Stimulated activated naive CD8-positive, alpha-beta T cell treated with anti-CD3 and anti-CD28 coated beads, Interleukin-15, amount 100 ng/mL, for 72 hours (primary cell): Measurements from ENCODE around the gene PPA1.
A peak's percentile ranks its signal among the peaks of the same experiment; 100 is the strongest.
"Not testable (repeated sequence)": the region's sequence is repeated elsewhere in the genome, so short reads cannot be mapped to it uniquely, and the experiment has no call there.

Source experiments
- ATAC-seq: fragments of 150-1000 bp; cut with Tn5 transposase; 2 replicates; pipeline ENCODE4 v1.10.0; 2021; ENCODE audit warnings: mild to moderate bottlenecking, moderate library complexity
- DNase-seq, 2 donors: peaks; one replicate each; pipeline ENCODE4 v3.0.0; 2021 to 2022
- H3K27ac Mint-ChIP-seq, 2 donors: one replicate each; pipeline ENCODE4 v1.8.0; 2022; ENCODE audit warnings: mild to moderate bottlenecking in 2 of 2, mixed read lengths in 2 of 2, moderate library complexity in 2 of 2
- H3K27me3 Mint-ChIP-seq: one replicate; pipeline ENCODE4 v1.8.0; 2022; ENCODE audit warnings: mixed read lengths
- H3K4me1 Mint-ChIP-seq: one replicate; pipeline ENCODE4 v1.8.0; 2022; ENCODE audit warnings: mild to moderate bottlenecking, mixed read lengths
- H3K4me3 Mint-ChIP-seq, 2 donors: one replicate each; pipeline ENCODE4 v1.8.0; 2022; ENCODE audit warnings: mild to moderate bottlenecking in 2 of 2, mixed read lengths in 2 of 2, moderate library complexity in 1 of 2
- H3K9me3 Mint-ChIP-seq, 2 donors: one replicate each; pipeline ENCODE4 v1.8.0; 2022; ENCODE audit warnings: mixed read lengths in 2 of 2

The PPA1 gene

DNA sequence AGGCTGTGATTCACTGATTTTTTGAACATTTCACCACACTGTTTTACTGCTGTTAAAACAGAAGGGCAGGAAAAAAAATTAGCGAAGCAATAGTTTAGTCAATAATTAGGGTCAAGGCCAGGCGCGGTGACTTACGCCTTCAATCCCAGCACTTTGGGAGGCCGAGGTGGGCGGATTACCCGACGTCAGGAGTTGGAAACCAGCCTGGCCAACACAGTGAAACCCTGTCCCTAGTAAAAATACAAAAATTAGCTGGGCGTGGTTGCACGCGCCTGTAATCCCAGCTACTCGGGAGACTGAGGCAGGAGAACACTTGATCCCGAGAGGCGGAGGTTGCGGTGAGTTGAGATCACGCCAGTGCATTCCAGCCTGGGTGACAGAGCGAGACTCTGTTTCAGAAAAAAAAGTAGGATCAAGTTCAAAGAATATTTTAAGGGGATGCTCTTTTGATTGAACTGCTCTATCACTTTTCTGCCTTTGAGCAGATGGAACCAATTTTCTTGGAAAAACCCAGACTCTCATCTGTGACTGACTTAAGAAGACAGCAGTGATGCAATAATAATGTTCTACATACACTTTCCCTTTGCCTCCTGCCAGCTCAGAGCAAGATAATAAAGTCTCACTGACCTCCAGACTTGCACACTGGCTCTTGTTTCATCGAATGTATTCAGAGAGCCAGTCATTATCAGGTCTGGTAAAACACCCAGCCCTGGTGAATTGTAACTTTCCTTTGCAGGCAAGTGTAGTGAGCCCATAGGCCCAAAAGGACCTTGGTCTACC is 1.6 kb upstream of the PPA1 start:
- Mint-ChIP-seq H3K4me3 (peak overlapping the region in 1 of 2 donors; percentile 7), H3K27ac (no peak overlapping the region)

GRCh38 chr10:70233939-70234300 is 691 bp upstream of the PPA1 start:
- no peak for DNase-seq
- Mint-ChIP-seq H3K4me3 (peak overlapping the region; percentile 80 to 87), H3K27me3 (no peaks in the 10 kb centered on the region), H3K27ac (peak overlapping the region; percentile 95 to 98), H3K9me3 (no peaks in the 10 kb centered on the region), H3K4me1 (peaks cover 34% of the 10 kb centered on the region)
- ATAC-seq = no peak

More for the DNA sequence above, 1.6 kb upstream of the PPA1 start:
- no peaks in the 10 kb centered on the region for H3K9me3 Mint-ChIP-seq
- no peak for DNase-seq
- no peak for ATAC-seq
- no peaks in the 10 kb centered on the region for H3K27me3 Mint-ChIP-seq
- H3K4me1 Mint-ChIP-seq = peaks cover 28% of the 10 kb centered on the region

DNA sequence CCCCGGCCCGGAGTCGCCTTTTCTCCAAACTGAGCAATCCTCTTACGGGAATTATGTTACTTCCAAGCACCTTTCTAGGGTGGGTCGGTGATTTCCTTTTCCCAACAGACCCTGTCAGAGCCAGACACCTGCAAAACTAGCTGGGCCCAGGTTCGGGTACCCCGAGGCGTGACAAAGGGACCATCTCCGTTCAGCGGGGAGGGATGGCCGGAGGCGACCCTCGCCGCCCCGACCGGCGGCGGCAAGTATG is 445 bp downstream of the PPA1 start:
- Mint-ChIP-seq H3K4me3 (peak overlapping the region; percentile 80 to 87), H3K9me3 (no peaks in the 10 kb centered on the region), H3K4me1 (peaks cover 38% of the 10 kb centered on the region), H3K27me3 (no peaks in the 10 kb centered on the region), H3K27ac (peak overlapping the region; percentile 38 to 99)
- no peak for DNase-seq
- ATAC-seq = no peak

GRCh38 chr10:70232155-70232858 is 922 bp downstream of the PPA1 start:
- Mint-ChIP-seq H3K27ac (peak overlapping the region; percentile 38 to 99), H3K27me3 (no peaks in the 10 kb centered on the region), H3K4me3 (peak overlapping the region; percentile 80 to 87), H3K4me1 (peaks cover 39% of the 10 kb centered on the region), H3K9me3 (no peaks in the 10 kb centered on the region)
- peak; percentile 36 to 49 for DNase-seq
- peak; percentile 39 for ATAC-seq

DNA sequence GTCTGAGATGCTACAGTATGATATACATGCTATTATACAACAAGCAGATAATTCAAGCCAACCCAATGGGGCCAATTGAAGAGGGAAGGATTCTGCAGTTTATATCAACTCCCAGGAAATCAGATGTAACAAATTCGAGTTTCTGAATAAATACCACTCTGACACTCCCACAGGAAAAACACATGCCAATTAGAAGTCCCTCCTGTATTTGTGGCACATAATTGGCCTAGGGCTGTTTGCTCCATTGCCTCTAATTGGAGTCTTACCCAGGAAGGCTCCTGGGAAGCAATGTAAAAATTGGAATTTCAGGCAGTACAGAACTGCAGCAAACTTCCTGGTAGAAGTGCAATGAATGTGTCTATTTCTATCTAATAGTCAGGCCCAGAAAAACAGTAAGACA is 4.7 kb downstream of the PPA1 start:
- Mint-ChIP-seq H3K4me1 (peaks cover 50% of the 10 kb centered on the region), H3K27ac (peak overlapping the region in 1 of 2 donors; percentile 13)

GRCh38 chr10:70227548-70228320 is 5.5 kb downstream of the PPA1 start:
- no peak for ATAC-seq
- DNase-seq = no peak
- no peak overlapping the region for H3K4me3 Mint-ChIP-seq
- H3K27me3 Mint-ChIP-seq = no peaks in the 10 kb centered on the region
- no peak overlapping the region for H3K27ac Mint-ChIP-seq
- no peaks in the 10 kb centered on the region for H3K9me3 Mint-ChIP-seq
- H3K4me1 Mint-ChIP-seq = peaks cover 55% of the 10 kb centered on the region

More for the DNA sequence above, 4.7 kb downstream of the PPA1 start:
- Mint-ChIP-seq H3K27me3 (no peaks in the 10 kb centered on the region), H3K9me3 (no peaks in the 10 kb centered on the region), H3K4me3 (no peak overlapping the region)
- DNase-seq (no peak), ATAC-seq (no peak)

DNA sequence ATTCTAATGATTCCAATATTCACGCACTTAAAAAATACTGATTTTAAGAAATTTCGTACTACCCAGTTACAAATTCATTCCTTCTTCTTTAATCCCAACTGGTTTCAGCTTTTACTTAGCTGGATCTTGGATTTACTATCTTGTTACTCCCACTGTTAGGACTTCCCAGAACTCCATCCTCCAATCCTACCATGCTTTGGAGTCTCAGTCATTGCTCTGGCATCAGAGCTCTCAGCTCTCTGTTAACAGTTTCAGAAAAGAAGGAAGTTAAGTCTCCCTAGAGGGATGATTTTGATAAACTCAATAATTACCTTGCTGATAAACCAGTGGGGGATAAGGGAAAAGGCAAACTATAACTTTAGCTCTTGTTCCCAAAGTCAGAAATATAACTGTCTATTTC is 9.5 kb downstream of the PPA1 start:
- Mint-ChIP-seq H3K9me3 (no peaks in the 10 kb centered on the region), H3K4me3 (no peak overlapping the region), H3K27ac (peak overlapping the region in 1 of 2 donors; percentile 81), H3K27me3 (no peaks in the 10 kb centered on the region), H3K4me1 (peaks cover 42% of the 10 kb centered on the region)
- ATAC-seq = no peak
- no peak for DNase-seq

- not testable (repeated sequence) for ATAC-seq, H3K4me3 Mint-ChIP-seq, H3K27ac Mint-ChIP-seq, DNase-seq, H3K9me3 Mint-ChIP-seq, H3K27me3 Mint-ChIP-seq
- peaks cover 40% of the 10 kb centered on the region for H3K4me1 Mint-ChIP-seq
These were observed 10.3 kb downstream of the PPA1 start for GRCh38 chr10:70222811-70223447.

- ATAC-seq = no peak
- Mint-ChIP-seq H3K9me3 (no peaks in the 10 kb centered on the region), H3K27me3 (no peaks in the 10 kb centered on the region), H3K4me1 (peaks cover 39% of the 10 kb centered on the region), H3K27ac (no peak overlapping the region), H3K4me3 (no peak overlapping the region)
- no peak for DNase-seq
These were observed 10.9 kb downstream of the PPA1 start for GRCh38 chr10:70222340-70222794.

GRCh38 chr10:70221030-70221429 is 12.2 kb downstream of the PPA1 start:
- peak overlapping the region in 1 of 2 donors; percentile 20 for H3K4me3 Mint-ChIP-seq
- H3K9me3 Mint-ChIP-seq = no peaks in the 10 kb centered on the region
- no peak for DNase-seq
- peaks cover 30% of the 10 kb centered on the region for H3K4me1 Mint-ChIP-seq
- ATAC-seq = no peak
- H3K27ac Mint-ChIP-seq = no peak overlapping the region
- H3K27me3 Mint-ChIP-seq = no peaks in the 10 kb centered on the region

DNA sequence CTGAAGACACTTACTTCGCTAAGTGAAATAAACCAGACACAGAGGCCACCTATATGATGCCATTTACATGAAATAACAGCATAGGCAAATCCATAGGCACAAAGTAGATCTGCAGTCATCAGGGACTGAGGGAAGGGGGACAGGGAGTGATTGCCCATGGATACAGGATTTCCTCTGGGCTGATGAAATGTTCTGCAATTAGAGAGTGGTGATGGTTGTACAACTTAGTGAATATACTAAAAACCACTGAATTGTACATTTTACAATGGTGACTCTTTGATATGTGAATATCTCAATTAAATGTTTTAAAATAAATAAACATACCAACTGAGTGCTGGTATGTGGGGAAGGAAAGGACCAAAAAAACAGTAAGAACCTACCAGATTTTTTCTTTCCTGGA is 20.4 kb downstream of the PPA1 start:
- no peak overlapping the region for H3K4me3 Mint-ChIP-seq
- ATAC-seq (no peak), DNase-seq (no peak)
- no peaks in the 10 kb centered on the region for H3K9me3 Mint-ChIP-seq
- H3K27me3 Mint-ChIP-seq = no peaks in the 10 kb centered on the region
- H3K27ac Mint-ChIP-seq = peak overlapping the region in 1 of 2 donors; percentile 86
- H3K4me1 Mint-ChIP-seq = no peaks in the 10 kb centered on the region

DNA sequence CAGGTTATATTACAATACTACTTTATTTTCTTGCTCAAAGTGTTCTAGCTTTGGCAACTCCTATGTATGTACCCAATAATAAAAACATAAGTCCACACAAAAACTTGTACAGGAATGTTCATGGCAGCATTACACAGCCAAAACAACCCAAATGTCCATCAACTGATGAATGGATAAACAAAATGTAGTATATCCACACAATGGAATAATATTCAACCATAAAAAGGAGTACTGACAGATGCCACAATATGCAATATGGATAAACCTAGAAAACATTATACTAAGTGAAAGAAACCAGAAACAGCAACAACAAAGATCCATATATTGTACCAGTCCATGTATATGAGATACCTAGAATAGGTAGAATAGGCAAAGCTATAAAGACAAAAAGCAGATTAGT is 21.0 kb downstream of the PPA1 start:
- Mint-ChIP-seq H3K4me3 (no peak overlapping the region), H3K27me3 (no peaks in the 10 kb centered on the region), H3K9me3 (no peaks in the 10 kb centered on the region), H3K27ac (peak overlapping the region; percentile 28 to 86), H3K4me1 (no peaks in the 10 kb centered on the region)
- no peak for ATAC-seq
- DNase-seq = no peak

DNA sequence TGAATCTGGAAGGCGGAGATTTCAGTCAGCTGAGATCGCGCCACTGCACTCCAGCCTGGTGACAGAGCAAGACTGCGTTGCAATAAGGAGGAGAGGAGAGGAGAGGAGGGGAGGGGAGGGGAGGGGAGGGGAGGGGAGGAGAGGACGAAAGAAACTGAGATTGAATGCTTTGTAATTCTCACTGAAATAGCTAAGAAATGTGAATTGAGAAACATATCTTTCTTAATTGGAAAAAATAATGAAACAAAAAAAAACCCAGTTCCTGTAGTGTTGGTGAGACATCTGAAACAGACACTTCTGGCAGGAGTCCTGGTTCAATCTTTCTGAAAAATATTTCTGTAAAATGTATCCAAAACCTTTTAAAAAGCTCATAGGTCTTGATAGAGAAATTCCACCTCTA is 26.5 kb downstream of the PPA1 start:
- ATAC-seq (no peak), DNase-seq (no peak)
- no peaks in the 10 kb centered on the region for H3K27me3 Mint-ChIP-seq
- no peaks in the 10 kb centered on the region for H3K4me1 Mint-ChIP-seq
- H3K9me3 Mint-ChIP-seq = no peaks in the 10 kb centered on the region
- H3K27ac Mint-ChIP-seq = no peak overlapping the region
- no peak overlapping the region for H3K4me3 Mint-ChIP-seq

- H3K27me3 Mint-ChIP-seq = no peaks in the 10 kb centered on the region
- no peaks in the 10 kb centered on the region for H3K9me3 Mint-ChIP-seq
- DNase-seq = no peak
- ATAC-seq = no peak
- peaks cover 27% of the 10 kb centered on the region for H3K4me1 Mint-ChIP-seq
- H3K27ac Mint-ChIP-seq = peak overlapping the region in 1 of 2 donors; percentile 24
- no peak overlapping the region for H3K4me3 Mint-ChIP-seq
These were observed 32.1 kb downstream of the PPA1 start for GRCh38 chr10:70201105-70201504.

DNA sequence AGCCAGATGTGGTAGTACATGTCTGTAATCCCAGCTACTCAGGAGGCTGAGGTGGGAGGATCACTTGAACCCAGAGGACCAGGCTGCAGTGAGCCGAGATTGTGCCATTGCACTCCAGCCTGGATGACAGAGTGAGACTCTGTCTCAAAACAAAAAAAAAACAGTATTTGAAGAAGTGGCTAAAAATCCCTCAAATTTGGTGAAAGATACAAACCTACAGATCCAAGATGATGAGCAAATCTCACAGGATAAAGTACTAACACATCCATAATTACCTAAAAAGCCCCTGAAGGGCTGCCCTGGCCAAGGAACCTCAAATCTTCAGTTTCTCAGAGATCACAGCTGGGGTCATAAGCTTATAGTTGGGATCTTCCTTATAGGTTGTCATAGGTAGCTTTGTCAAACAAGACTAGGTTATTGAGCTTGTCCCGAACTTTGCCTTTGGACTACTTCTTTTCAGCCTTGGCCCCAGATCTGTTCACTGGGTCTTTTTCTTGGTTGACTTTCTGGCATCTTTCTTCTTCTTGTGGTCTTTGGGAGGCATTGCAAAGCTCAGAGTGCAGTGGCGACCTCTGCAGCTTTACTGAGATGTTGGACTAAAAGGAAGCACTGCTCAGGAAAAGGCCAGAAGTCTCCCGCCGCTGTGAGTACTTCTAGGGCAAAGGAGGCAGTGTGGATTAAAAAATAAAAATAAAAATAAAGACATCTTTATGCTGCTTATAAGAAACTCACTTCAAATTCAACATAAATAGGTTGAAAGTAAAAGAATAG is 34.3 kb downstream of the PPA1 start:
- peak overlapping the region in 1 of 2 donors; percentile 80 for H3K27ac Mint-ChIP-seq
- H3K4me1 Mint-ChIP-seq = peaks cover 27% of the 10 kb centered on the region
- no peak for DNase-seq
- no peaks in the 10 kb centered on the region for H3K9me3 Mint-ChIP-seq
- H3K27me3 Mint-ChIP-seq = no peaks in the 10 kb centered on the region
- ATAC-seq = no peak
- no peak overlapping the region for H3K4me3 Mint-ChIP-seq
